ENCODE results near the gene LSM8. TPM values are rescaled to one million over a fixed set of nuclear protein-coding genes. Genes with fewer than 3 reads are reported as not detected.
"Not testable (repeated sequence)": the region's sequence is repeated elsewhere in the genome, so short reads cannot be mapped to it uniquely, and the experiment has no call there.

Gene LSM8
- total RNA-seq, 1 donor from 2014 or later: 36.5 TPM

DNA sequence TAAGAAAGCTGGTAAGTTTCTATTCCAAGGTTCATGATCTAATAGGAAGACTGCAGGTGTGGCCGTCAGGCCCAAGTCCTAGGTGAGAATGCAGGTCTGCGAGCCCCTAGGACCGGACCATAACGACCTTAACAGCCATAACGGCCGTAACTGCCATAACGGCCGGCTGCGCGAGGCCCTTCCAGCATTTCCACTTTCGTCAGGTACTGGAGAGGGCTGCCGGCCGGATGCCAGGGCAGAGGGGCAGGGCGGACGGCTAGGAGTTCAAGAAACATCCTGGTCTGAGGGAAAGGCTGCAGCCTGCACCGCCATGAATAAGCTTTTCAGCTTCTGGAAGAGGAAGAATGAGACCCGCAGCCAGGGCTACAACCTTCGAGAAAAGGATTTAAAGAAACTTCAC lies 40.6 kb downstream of the LSM8 start, which contains the start of gene ANKRD7:
Gene ANKRD7 (plus strand): TSS at position 184 of the 400 bp plus-strand sequence. CDS start 127 bp downstream, at position 311.
- Mint-ChIP-seq H3K27ac (ENCODE audit: unreplicated experiment) (no peak within 1 kb of the TSS), H3K9me3 (ENCODE audit: unreplicated experiment) (no peaks in the 10 kb centered on the region), H3K4me1 (ENCODE audit: low read depth, unreplicated experiment) (no peaks in the 10 kb centered on the region), H3K36me3 (ENCODE audit: unreplicated experiment) (no peaks in the 10 kb centered on the region), H3K4me3 (ENCODE audit: unreplicated experiment) (no peak within 1 kb of the TSS), H3K27me3 (ENCODE audit: unreplicated experiment) (no peaks in the 10 kb centered on the region)
- TF ChIP-seq, protein P1, sequence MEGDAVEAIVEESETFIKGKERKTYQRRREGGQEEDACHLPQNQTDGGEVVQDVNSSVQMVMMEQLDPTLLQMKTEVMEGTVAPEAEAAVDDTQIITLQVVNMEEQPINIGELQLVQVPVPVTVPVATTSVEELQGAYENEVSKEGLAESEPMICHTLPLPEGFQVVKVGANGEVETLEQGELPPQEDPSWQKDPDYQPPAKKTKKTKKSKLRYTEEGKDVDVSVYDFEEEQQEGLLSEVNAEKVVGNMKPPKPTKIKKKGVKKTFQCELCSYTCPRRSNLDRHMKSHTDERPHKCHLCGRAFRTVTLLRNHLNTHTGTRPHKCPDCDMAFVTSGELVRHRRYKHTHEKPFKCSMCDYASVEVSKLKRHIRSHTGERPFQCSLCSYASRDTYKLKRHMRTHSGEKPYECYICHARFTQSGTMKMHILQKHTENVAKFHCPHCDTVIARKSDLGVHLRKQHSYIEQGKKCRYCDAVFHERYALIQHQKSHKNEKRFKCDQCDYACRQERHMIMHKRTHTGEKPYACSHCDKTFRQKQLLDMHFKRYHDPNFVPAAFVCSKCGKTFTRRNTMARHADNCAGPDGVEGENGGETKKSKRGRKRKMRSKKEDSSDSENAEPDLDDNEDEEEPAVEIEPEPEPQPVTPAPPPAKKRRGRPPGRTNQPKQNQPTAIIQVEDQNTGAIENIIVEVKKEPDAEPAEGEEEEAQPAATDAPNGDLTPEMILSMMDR (IDR thresholded peaks at IDR 0.05; ENCODE audit: partially characterized antibody, unreplicated experiment): no peak
- DNase-seq: no peak

DNA sequence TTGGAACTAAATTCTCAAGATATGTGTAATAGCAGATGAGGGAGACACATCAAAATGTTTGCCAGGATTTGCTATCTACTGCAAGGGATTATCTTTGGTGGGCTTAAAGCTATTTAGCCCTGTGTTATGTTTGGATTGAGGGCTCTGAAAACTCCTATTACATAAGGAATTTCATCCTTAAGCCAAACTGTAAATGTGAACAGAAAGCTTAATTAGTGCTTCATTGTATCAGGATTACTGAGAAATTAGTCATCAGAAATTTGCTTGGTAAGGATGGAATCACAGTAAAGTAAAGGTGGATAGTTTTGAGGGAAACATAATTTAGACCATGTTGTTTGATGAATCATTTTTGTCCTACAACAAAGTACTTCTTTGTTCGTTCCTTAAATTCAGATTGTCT lies 48.9 kb downstream of the LSM8 start:
- TF ChIP-seq, protein P1 (IDR thresholded peaks at IDR 0.05; ENCODE audit: partially characterized antibody, unreplicated experiment): no peak
- DNase-seq: no peak
- H3K36me3 Mint-ChIP-seq (ENCODE audit: unreplicated experiment): no peaks in the 10 kb centered on the region
- no peak overlapping the region for H3K27ac Mint-ChIP-seq (ENCODE audit: unreplicated experiment)
- H3K27me3 Mint-ChIP-seq (ENCODE audit: unreplicated experiment): no peaks in the 10 kb centered on the region
- H3K9me3 Mint-ChIP-seq (ENCODE audit: unreplicated experiment): no peaks in the 10 kb centered on the region
- no peaks in the 10 kb centered on the region for H3K4me1 Mint-ChIP-seq (ENCODE audit: low read depth, unreplicated experiment)
- H3K4me3 Mint-ChIP-seq (ENCODE audit: unreplicated experiment): no peak overlapping the region

DNA sequence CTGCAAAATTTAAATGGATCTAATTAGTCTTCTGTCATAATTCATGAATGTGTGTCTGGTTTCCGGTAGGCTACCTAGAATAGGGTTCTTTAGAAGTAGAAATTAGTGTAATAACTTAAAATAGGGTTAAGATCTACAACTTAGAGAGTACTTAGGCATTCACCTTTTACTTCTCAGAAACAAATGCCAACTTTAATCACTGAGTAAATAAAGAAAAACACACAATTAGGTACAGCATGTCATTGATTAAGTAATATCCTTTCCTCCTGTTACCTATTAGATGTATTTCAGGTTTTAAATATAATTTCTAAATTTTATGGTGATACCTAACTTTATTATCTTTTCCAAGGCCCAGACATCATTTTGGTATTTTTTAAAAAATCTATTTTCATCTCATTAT lies 49.8 kb downstream of the LSM8 start:
- H3K9me3 Mint-ChIP-seq (ENCODE audit: unreplicated experiment): no peaks in the 10 kb centered on the region
- no peaks in the 10 kb centered on the region for H3K4me1 Mint-ChIP-seq (ENCODE audit: low read depth, unreplicated experiment)
- TF ChIP-seq, protein P1 (IDR thresholded peaks at IDR 0.05; ENCODE audit: partially characterized antibody, unreplicated experiment): no peak
- H3K27me3 Mint-ChIP-seq (ENCODE audit: unreplicated experiment): no peaks in the 10 kb centered on the region
- H3K4me3 Mint-ChIP-seq (ENCODE audit: unreplicated experiment): no peak overlapping the region
- H3K36me3 Mint-ChIP-seq (ENCODE audit: unreplicated experiment): no peaks in the 10 kb centered on the region
- no peak for DNase-seq
- H3K27ac Mint-ChIP-seq (ENCODE audit: unreplicated experiment): no peak overlapping the region

DNA sequence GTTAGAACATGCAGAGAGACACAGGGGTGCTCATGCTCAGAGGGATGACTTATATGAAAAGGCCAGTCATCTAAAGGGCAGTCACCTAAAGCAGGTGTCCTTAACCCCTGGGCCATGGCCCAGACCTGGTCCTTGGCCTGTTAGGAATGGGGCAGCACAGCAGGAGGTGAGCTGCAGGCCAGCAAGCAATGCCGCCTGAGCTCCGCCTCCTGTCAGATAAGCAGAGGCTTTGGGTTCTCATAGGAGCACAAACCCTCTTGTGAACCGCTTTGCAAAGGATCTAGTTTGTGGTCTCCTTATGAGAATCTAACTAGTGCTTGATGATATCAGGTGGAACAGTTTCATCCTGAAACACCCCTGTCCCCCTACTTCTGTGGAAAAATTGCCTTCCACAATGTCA lies 55.0 kb downstream of the LSM8 start:
- no peaks in the 10 kb centered on the region for H3K36me3 Mint-ChIP-seq (ENCODE audit: unreplicated experiment)
- no peak overlapping the region for H3K4me3 Mint-ChIP-seq (ENCODE audit: unreplicated experiment)
- DNase-seq: no peak
- H3K27me3 Mint-ChIP-seq (ENCODE audit: unreplicated experiment): no peaks in the 10 kb centered on the region
- TF ChIP-seq, protein P1 (IDR thresholded peaks at IDR 0.05; ENCODE audit: partially characterized antibody, unreplicated experiment): no peak
- H3K9me3 Mint-ChIP-seq (ENCODE audit: unreplicated experiment): no peaks in the 10 kb centered on the region
- H3K27ac Mint-ChIP-seq (ENCODE audit: unreplicated experiment): no peak overlapping the region
- no peaks in the 10 kb centered on the region for H3K4me1 Mint-ChIP-seq (ENCODE audit: low read depth, unreplicated experiment)

DNA sequence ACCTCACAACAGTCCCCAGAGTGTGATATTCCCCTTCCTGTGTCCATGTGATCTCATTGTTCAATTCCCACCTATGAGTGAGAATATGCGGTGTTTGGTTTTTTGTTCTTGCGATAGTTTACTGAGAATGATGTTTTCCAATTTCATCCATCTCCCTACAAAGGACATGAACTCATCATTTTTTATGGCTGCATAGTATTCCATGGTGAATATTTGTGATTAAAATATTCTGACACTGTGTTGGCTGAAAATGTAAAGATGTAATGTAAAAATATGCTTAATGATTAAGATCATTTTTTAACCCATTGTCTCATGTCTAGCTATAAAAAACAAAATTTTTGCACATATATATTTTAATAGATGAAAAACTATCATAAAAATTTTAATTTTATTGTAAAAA lies 56.4 kb downstream of the LSM8 start:
- not testable (repeated sequence) for H3K4me3 Mint-ChIP-seq (ENCODE audit: unreplicated experiment); H3K4me1 Mint-ChIP-seq (ENCODE audit: low read depth, unreplicated experiment); H3K9me3 Mint-ChIP-seq (ENCODE audit: unreplicated experiment); DNase-seq; H3K36me3 Mint-ChIP-seq (ENCODE audit: unreplicated experiment); H3K27ac Mint-ChIP-seq (ENCODE audit: unreplicated experiment); H3K27me3 Mint-ChIP-seq (ENCODE audit: unreplicated experiment)

Other genes with a start within 250 kb of the LSM8 start
- not detected for gene ANKRD7, start 40.5 kb downstream of the LSM8 start, total RNA-seq (ENCODE audit: unreplicated experiment)

Measured in glutamatergic neuron (in vitro differentiated cells).